Heart left ventricle (tissue), 16 donors: Measurements from ENCODE around the gene CDH13. TPM values are rescaled to one million over a fixed set of nuclear protein-coding genes. Genes with fewer than 3 reads are reported as not detected.

Experiments used
- ATAC-seq, 4 donors: fragments of 200-7000 bp; cut with Tn5 transposase; one replicate each; pipeline ENCODE4 v1.9.1; 2020 to 2022; ENCODE audit warnings: moderate library complexity in 4 of 4, mild to moderate bottlenecking in 3 of 4, moderate number of reproducible peaks in 1 of 4
- DNase-seq, 5 donors: peaks; one replicate each; pipeline ENCODE4 v3.0.0-alpha.2; 2020
- H3K27ac ChIP-seq, 12 donors: fragments of 200-600 bp; sonication (generic) in 4 of 12; one replicate each; pipeline versions ENCODE4 v1.5.0 to v1.8.0; 2016 to 2022; ENCODE audit warnings: mild to moderate bottlenecking in 2 of 12
- H3K27me3 ChIP-seq, 9 donors: fragments of 200-600 bp; sonication (generic) in 2 of 9; one replicate each; pipeline versions ENCODE4 v1.5.1 to v1.8.0; 2016 to 2022; ENCODE audit warnings: mild to moderate bottlenecking in 3 of 9
- H3K36me3 ChIP-seq, 9 donors: fragments of 200-600 bp; sonication (generic) in 2 of 9; one replicate each; pipeline versions ENCODE4 v1.5.0 to v1.8.0; 2018 to 2022; ENCODE audit warnings: mild to moderate bottlenecking in 2 of 9
- H3K4me1 ChIP-seq, 12 donors: fragments of 200-600 bp; sonication (generic) in 4 of 12; one replicate each; pipeline versions ENCODE4 v1.5.0 to v1.8.0; 2016 to 2022; ENCODE audit warnings: mild to moderate bottlenecking in 3 of 12
- H3K4me3 ChIP-seq, 12 donors: fragments of 200-600 bp; sonication (generic) in 4 of 12; one replicate each; pipeline versions ENCODE4 v1.5.0 to v1.8.0; 2017 to 2022; ENCODE audit warnings: mild to moderate bottlenecking in 9 of 12, moderate library complexity in 4 of 12
- H3K9me3 ChIP-seq, 12 donors: fragments of 200-600 bp; sonication (generic) in 4 of 12; one replicate each; pipeline versions ENCODE4 v1.5.0 to v1.8.0; 2016 to 2022; ENCODE audit warnings: mild to moderate bottlenecking in 1 of 12
- CTCF ChIP-seq, 12 donors: fragments of 200-600 bp; sonication (generic) in 4 of 12; IDR thresholded peaks; one replicate each; pipeline versions ENCODE4 v1.5.0 to v1.8.0; 2018 to 2022; ENCODE audit warnings: antibody characterized with exemption in 12 of 12, mild to moderate bottlenecking in 5 of 12
- POLR2A ChIP-seq, 2 donors: fragments of 450-650 bp; IDR thresholded peaks; one replicate each; pipeline ENCODE4 v1.6.1; 2017; ENCODE audit warnings: antibody characterized with exemption in 2 of 2, mild to moderate bottlenecking in 2 of 2, moderate library complexity in 2 of 2
- WGBS, 4 donors: extraction: QIAGEN DNeasy Blood & Tissue Kit in 2 of 4; methylation state at CpG; one replicate each; pipeline versions ENCODE4 v1.1.5 to v1.1.7; 2013 to 2018; 5-methylcytosine and 5-hydroxymethylcytosine counted together
- intact Hi-C, 10 donors: fragments of 100-400 bp; cut with DNase I; formaldehyde crosslinking; loops; one replicate each; pipeline versions ENCODE4 v1.11.1 to v1.14.2; 2022
- polyA plus RNA-seq, 2 donors: library from polyadenylated mRNA; stranded (reverse); fragments of 200-250 nt; gene quantifications; one replicate each; pipeline ENCODE4 v1.2.3, GENCODE V29; 2013
- total RNA-seq, 9 donors: library from RNA; depleted of rRNA in 2 of 9; stranded (reverse); fragments of >200 nt in 2 of 9; fragmentation: NEBNext Ultra II Directional in 3 of 9; extraction: Animal tissue kit (Norgen Biotek cat#: 25700) in 3 of 9; gene quantifications; one replicate each; pipeline versions ENCODE4 v1.1.0 to v1.2.4, GENCODE V29; 2016 to 2023
- donor health status: ischemic (EF 13 %, LVEDD 7.1; RV severe dilation, severe dysfunction).
- donor health status: healthy with polysubstance abuse.
- donor health status: DM: no; HTN: yes; CAD: no.
- donor health status: DM: no; HTN: no; CAD: no.
- donor health status: ischemic (EF 25% LVEDD 6.9; RV normal size, moderate dysfunction).
- donor health status: ischemic (EF 25% LVEDD 5.7; RV mildly dilated, moderate dysfunction).
- donor health status: healthy.
- donor health status: DM: yes; HTN: yes; CAD: no.
- donor health status: ischemic (EF 35%, LVEDD 5.7; RV mildly dilated, moderate dysfunction).
- donor health status: nonischemic (EF 11% LVEDD 7.7; RV severe dilation, severe dysfunction).
- donor health status: DM: yes; HTN: yes; CAD: no.
- donor health status: PGD.
- donor health status: ischemic (EF 29% LVEDD 5.4; RV normal size, mild dysfunction).
- donor health status: nonischemic (EF 23%, LVEDD 6.1; RV moderate dilation, normal function).

The CDH13 gene
- total and polyA plus RNA-seq, 11 donors = 15.0 to 172 (median 137) TPM

DNA sequence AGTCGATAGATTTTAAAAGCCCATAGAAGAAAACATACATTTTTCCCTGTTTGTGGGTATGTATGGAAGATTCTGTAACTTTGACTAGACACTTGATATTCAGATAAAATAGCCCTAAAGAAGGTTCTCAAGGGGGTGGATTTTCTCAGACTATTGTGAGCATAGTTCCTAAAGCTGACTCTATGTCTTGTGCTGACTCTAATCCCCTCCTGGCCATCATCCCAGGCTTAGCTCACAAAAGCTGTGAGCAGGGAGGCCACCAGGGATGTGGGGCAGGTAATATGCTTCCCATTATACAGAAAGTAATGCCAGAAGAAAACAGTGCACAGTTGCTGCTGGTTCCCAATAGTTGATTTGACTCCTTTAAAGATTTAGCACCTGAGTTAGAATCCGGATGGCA, 32.0 kb downstream of the CDH13 start:
- DNase-seq (no peak), ATAC-seq (no peak)
- TF ChIP-seq CTCF (IDR thresholded peaks at IDR 0.05) (no peak), POLR2A (IDR thresholded peaks at IDR 0.05) (no peak)
- H3K9me3 ChIP-seq = no peaks in the 10 kb centered on the region
- intact Hi-C loops = no loop called here
- H3K4me3 ChIP-seq = no peak overlapping the region
- H3K4me1 ChIP-seq = peaks cover 6 to 38% (median 21%) of the 10 kb centered on the region in 12 donors
- H3K36me3 ChIP-seq = no peaks in the 10 kb centered on the region
- no peak overlapping the region for H3K27ac ChIP-seq
- 96 to 100% (median 97%) methylated on average over 2 of the region's 2 CpGs for WGBS, 4 donors
- no peaks in the 10 kb centered on the region for H3K27me3 ChIP-seq

DNA sequence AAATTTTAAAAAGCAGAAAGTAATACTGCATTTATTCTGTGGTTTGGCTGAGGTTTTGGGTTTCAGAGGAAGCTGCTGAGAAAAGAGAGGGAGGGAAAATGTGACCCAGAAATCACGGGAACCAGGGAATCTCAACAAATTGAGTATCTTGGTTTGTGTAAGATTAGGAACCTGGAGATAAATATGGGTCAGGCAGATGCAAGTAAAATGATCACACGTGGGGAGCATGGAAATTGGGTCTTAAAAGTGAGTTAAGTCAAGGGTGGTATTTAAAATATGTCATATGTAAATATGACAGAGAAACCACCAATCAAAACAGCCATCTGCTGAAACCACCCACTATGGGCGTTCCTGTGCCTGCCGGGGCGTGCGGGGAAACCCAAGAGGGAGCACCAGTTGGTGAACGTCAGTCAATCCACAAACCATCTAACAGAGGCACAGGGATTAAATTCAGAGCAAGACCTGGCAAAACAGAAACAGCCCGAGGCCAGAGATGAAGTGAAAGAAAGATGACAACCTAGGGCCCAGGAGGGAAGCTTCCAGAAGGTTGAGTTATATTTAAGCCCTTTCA, 33.4 kb downstream of the CDH13 start:
- WGBS, 4 donors = 73 to 84% (median 77%) methylated on average over 8 of the region's 8 CpGs
- no peak for ATAC-seq

DNA sequence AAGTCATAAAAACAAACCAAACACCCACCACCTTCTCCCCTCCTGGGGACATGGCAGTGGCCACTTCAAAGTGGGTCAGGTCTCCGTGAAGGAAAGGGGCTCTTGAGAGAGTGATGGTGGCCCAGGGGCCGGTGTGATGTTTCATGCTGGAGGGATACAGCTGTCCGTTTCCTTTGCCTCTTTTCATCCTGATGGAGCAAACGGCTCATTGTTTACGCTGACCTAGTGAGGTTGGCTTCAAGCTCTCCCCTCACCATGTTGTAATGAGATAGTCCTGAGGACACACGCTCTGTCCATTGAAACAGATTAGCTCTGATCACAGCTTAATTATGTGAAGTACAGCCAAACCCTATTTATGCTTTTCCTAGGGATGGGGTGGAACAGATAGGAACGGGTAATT, 34.2 kb downstream of the CDH13 start:
- H3K27ac ChIP-seq = no peak overlapping the region

More for the DNA sequence above, 33.4 kb downstream of the CDH13 start:
- Histone ChIP-seq H3K4me1 (peaks cover 0 to 29% (median 8%) of the 10 kb centered on the region in 12 donors), H3K36me3 (no peaks in the 10 kb centered on the region), H3K27ac (no peak overlapping the region), H3K4me3 (peak overlapping the region in 1 of 12 donors; percentile 13), H3K9me3 (peaks cover 0 to 3% (median 0%) of the 10 kb centered on the region in 12 donors), H3K27me3 (no peaks in the 10 kb centered on the region)
- TF ChIP-seq CTCF (IDR thresholded peaks at IDR 0.05) = no peak
- TF ChIP-seq POLR2A (IDR thresholded peaks at IDR 0.05) = no peak
- no peak for DNase-seq
- intact Hi-C loops = no loop called here

GRCh38 chr16:82664181-82664580, 37.4 kb downstream of the CDH13 start:
- TF ChIP-seq POLR2A (IDR thresholded peaks at IDR 0.05) (no peak), CTCF (IDR thresholded peaks at IDR 0.05) (no peak)

More for the DNA sequence above, 34.2 kb downstream of the CDH13 start:
- no peak for DNase-seq
- Histone ChIP-seq H3K36me3 (no peaks in the 10 kb centered on the region), H3K27me3 (no peaks in the 10 kb centered on the region), H3K9me3 (peaks cover 0 to 6% (median 0%) of the 10 kb centered on the region in 12 donors), H3K4me1 (peaks cover 0 to 21% (median under 1%) of the 10 kb centered on the region in 12 donors), H3K4me3 (no peak overlapping the region)
- TF ChIP-seq CTCF (IDR thresholded peaks at IDR 0.05) (no peak), POLR2A (IDR thresholded peaks at IDR 0.05) (no peak)
- no peak for ATAC-seq
- intact Hi-C loops = no loop called here
- WGBS, 4 donors = 86 to 95% (median 88%) methylated on average over 7 of the region's 7 CpGs

More at GRCh38 chr16:82664181-82664580, 37.4 kb downstream of the CDH13 start:
- ATAC-seq (no peak), DNase-seq (no peak)
- 78 to 89% (median 83%) methylated on average over 2 of the region's 2 CpGs for whole genome bisulfite sequencing, 4 donors
- Histone ChIP-seq H3K27me3 (no peaks in the 10 kb centered on the region), H3K27ac (no peak overlapping the region), H3K4me1 (peaks cover 0 to 27% (median 0%) of the 10 kb centered on the region in 12 donors), H3K9me3 (peaks cover 0 to 6% (median 0%) of the 10 kb centered on the region in 12 donors), H3K36me3 (no peaks in the 10 kb centered on the region), H3K4me3 (no peak overlapping the region)
- intact Hi-C loops = no loop called here
